ENCODE results near the gene SPEM2.
A peak's percentile ranks its signal among the peaks of the same experiment; 100 is the strongest.
"Not testable (repeated sequence)": the region's sequence is repeated elsewhere in the genome, so short reads cannot be mapped to it uniquely, and the experiment has no call there.

The SPEM2 gene

GRCh38 chr17:7466318-7466638, 40.9 kb downstream of the SPEM2 start:
- DNase-seq (ENCODE audit: insufficient read length, low spot score) (no peak), FAIRE-seq (no peak)
- TF ChIP-seq POLR2AphosphoS5 (IDR thresholded peaks at IDR 0.05; ENCODE audit: low read depth, low read length): no peak
- TF ChIP-seq POU2F2 (IDR thresholded peaks at IDR 0.05; ENCODE audit: low read depth, low read length): no peak
- TF ChIP-seq SPI1 (IDR thresholded peaks at IDR 0.05; ENCODE audit: low read depth, low read length): no peak
- TF ChIP-seq TAF1 (IDR thresholded peaks at IDR 0.05; ENCODE audit: low read depth, low read length): no peak
- no peak for TF ChIP-seq POLR2A (IDR thresholded peaks at IDR 0.05; ENCODE audit: low read depth, low read length)

- TF ChIP-seq POLR2AphosphoS5 (IDR thresholded peaks at IDR 0.05; ENCODE audit: low read depth, low read length): no peak
- no peak for TF ChIP-seq TAF1 (IDR thresholded peaks at IDR 0.05; ENCODE audit: low read depth, low read length)
- TF ChIP-seq POLR2A (IDR thresholded peaks at IDR 0.05; ENCODE audit: low read depth, low read length): no peak
- no peak for TF ChIP-seq SPI1 (IDR thresholded peaks at IDR 0.05; ENCODE audit: low read depth, low read length)
- TF ChIP-seq POU2F2 (IDR thresholded peaks at IDR 0.05; ENCODE audit: low read depth, low read length): no peak
- no peak for TF ChIP-seq PAX5 (IDR thresholded peaks at IDR 0.05; ENCODE audit: insufficient read depth, low read length, severe bottlenecking)
- DNase-seq (ENCODE audit: insufficient read length, low spot score) (no peak), FAIRE-seq (no peak)
Measured at GRCh38 chr17:7466639-7467341, 41.4 kb downstream of the SPEM2 start.

GRCh38 chr17:7467498-7467897, 42.1 kb downstream of the SPEM2 start:
- FAIRE-seq (no peak), DNase-seq (ENCODE audit: insufficient read length, low spot score) (no peak)
- peak; percentile 17; the same call in 1 of the 2 replicates for TF ChIP-seq POU2F2 (IDR thresholded peaks at IDR 0.05; ENCODE audit: low read depth, low read length)
- no peak for TF ChIP-seq PAX5 (IDR thresholded peaks at IDR 0.05; ENCODE audit: insufficient read depth, low read length, severe bottlenecking)

GRCh38 chr17:7468290-7468689, 42.9 kb downstream of the SPEM2 start:
- DNase-seq (ENCODE audit: insufficient read length, low spot score): no peak
- no peak for FAIRE-seq

GRCh38 chr17:7468804-7469389, 43.5 kb downstream of the SPEM2 start:
- FAIRE-seq (no peak), DNase-seq (ENCODE audit: insufficient read length, low spot score) (no peak)
- TF ChIP-seq SPI1 (IDR thresholded peaks at IDR 0.05; ENCODE audit: low read depth, low read length): no peak
- TF ChIP-seq TAF1 (IDR thresholded peaks at IDR 0.05; ENCODE audit: low read depth, low read length): no peak
- TF ChIP-seq PAX5 (IDR thresholded peaks at IDR 0.05; ENCODE audit: insufficient read depth, low read length, severe bottlenecking): no peak
- TF ChIP-seq POLR2AphosphoS5 (IDR thresholded peaks at IDR 0.05; ENCODE audit: low read depth, low read length): no peak
- TF ChIP-seq POLR2A (IDR thresholded peaks at IDR 0.05; ENCODE audit: low read depth, low read length): no peak
- no peak for TF ChIP-seq POU2F2 (IDR thresholded peaks at IDR 0.05; ENCODE audit: low read depth, low read length)

More at GRCh38 chr17:7468290-7468689, 42.9 kb downstream of the SPEM2 start:
- TF ChIP-seq PAX5 (IDR thresholded peaks at IDR 0.05; ENCODE audit: insufficient read depth, low read length, severe bottlenecking): no peak
- TF ChIP-seq POU2F2 (IDR thresholded peaks at IDR 0.05; ENCODE audit: low read depth, low read length): no peak
- TF ChIP-seq SPI1 (IDR thresholded peaks at IDR 0.05; ENCODE audit: low read depth, low read length): no peak
- TF ChIP-seq POLR2AphosphoS5 (IDR thresholded peaks at IDR 0.05; ENCODE audit: low read depth, low read length): no peak
- TF ChIP-seq TAF1 (IDR thresholded peaks at IDR 0.05; ENCODE audit: low read depth, low read length): no peak
- no peak for TF ChIP-seq POLR2A (IDR thresholded peaks at IDR 0.05; ENCODE audit: low read depth, low read length)

GRCh38 chr17:7469843-7470242, 44.4 kb downstream of the SPEM2 start:
- FAIRE-seq; DNase-seq (ENCODE audit: insufficient read length, low spot score): not testable (repeated sequence)

GRCh38 chr17:7470457-7470973, 45.1 kb downstream of the SPEM2 start:
- FAIRE-seq; DNase-seq (ENCODE audit: insufficient read length, low spot score): not testable (repeated sequence)

GRCh38 chr17:7471729-7472128, 46.3 kb downstream of the SPEM2 start:
- FAIRE-seq (no peak), DNase-seq (ENCODE audit: insufficient read length, low spot score) (no peak)
- TF ChIP-seq POU2F2 (IDR thresholded peaks at IDR 0.05; ENCODE audit: low read depth, low read length) (no peak), POLR2AphosphoS5 (IDR thresholded peaks at IDR 0.05; ENCODE audit: low read depth, low read length) (no peak), TAF1 (IDR thresholded peaks at IDR 0.05; ENCODE audit: low read depth, low read length) (no peak), POLR2A (IDR thresholded peaks at IDR 0.05; ENCODE audit: low read depth, low read length) (no peak), SPI1 (IDR thresholded peaks at IDR 0.05; ENCODE audit: low read depth, low read length) (no peak), PAX5 (IDR thresholded peaks at IDR 0.05; ENCODE audit: insufficient read depth, low read length, severe bottlenecking) (no peak)

GRCh38 chr17:7474767-7475166, 49.4 kb downstream of the SPEM2 start:
- not testable (repeated sequence) for FAIRE-seq; DNase-seq (ENCODE audit: insufficient read length, low spot score)

- no peak for DNase-seq (ENCODE audit: insufficient read length, low spot score)
- TF ChIP-seq POU2F2 (IDR thresholded peaks at IDR 0.05; ENCODE audit: low read depth, low read length) (no peak), SPI1 (IDR thresholded peaks at IDR 0.05; ENCODE audit: low read depth, low read length) (no peak), POLR2AphosphoS5 (IDR thresholded peaks at IDR 0.05; ENCODE audit: low read depth, low read length) (no peak), TAF1 (IDR thresholded peaks at IDR 0.05; ENCODE audit: low read depth, low read length) (no peak), POLR2A (IDR thresholded peaks at IDR 0.05; ENCODE audit: low read depth, low read length) (no peak), PAX5 (IDR thresholded peaks at IDR 0.05; ENCODE audit: insufficient read depth, low read length, severe bottlenecking) (no peak)
- no peak for FAIRE-seq
Measured at GRCh38 chr17:7475764-7476422, 50.5 kb downstream of the SPEM2 start.

Measured in GM12891 (cell line).